SW480 (cell line): ENCODE measurements around the gene PRCC.
"Not testable (repeated sequence)": the region's sequence is repeated elsewhere in the genome, so short reads cannot be mapped to it uniquely, and the experiment has no call there.

Experiments used
- DNase-seq: peaks from one replicate; pipeline ENCODE4 v3.0.0-alpha.2; 2016; ENCODE audit warnings: low spot score

PRCC gene

GRCh38 chr1:156760796-156761104 lies 6.6 kb upstream of the PRCC start:
- DNase-seq: no peak

GRCh38 chr1:156765136-156765535 lies 2.2 kb upstream of the PRCC start:
- not testable (repeated sequence) for DNase-seq

GRCh38 chr1:156765666-156766065 lies 1.7 kb upstream of the PRCC start:
- DNase-seq: no peak

GRCh38 chr1:156766298-156767100 lies 836 bp upstream of the PRCC start:
- DNase-seq: no peak

- no peak for DNase-seq
These were observed 707 bp downstream of the PRCC start for GRCh38 chr1:156767879-156768604.

- no peak for DNase-seq
These were observed 1.4 kb downstream of the PRCC start for GRCh38 chr1:156768610-156769295.

- no peak for DNase-seq
These were observed 4.9 kb downstream of the PRCC start for GRCh38 chr1:156772222-156772621.

GRCh38 chr1:156772728-156773497 lies 5.6 kb downstream of the PRCC start:
- no peak for DNase-seq

GRCh38 chr1:156773607-156774006 lies 6.3 kb downstream of the PRCC start:
- DNase-seq: no peak

GRCh38 chr1:156775799-156776198 lies 8.5 kb downstream of the PRCC start:
- DNase-seq: no peak

- DNase-seq: no peak
These were observed 9.6 kb downstream of the PRCC start for GRCh38 chr1:156776942-156777341.

GRCh38 chr1:156777573-156777972 lies 10.2 kb downstream of the PRCC start:
- DNase-seq: no peak

GRCh38 chr1:156781585-156782186 lies 14.4 kb downstream of the PRCC start:
- no peak for DNase-seq

GRCh38 chr1:156785458-156785857 lies 18.1 kb downstream of the PRCC start:
- no peak for DNase-seq

GRCh38 chr1:156786640-156787039 lies 19.3 kb downstream of the PRCC start:
- DNase-seq: no peak

- no peak for DNase-seq
These were observed 20.8 kb downstream of the PRCC start for GRCh38 chr1:156788136-156788535.

- no peak for DNase-seq
These were observed 22.4 kb downstream of the PRCC start for GRCh38 chr1:156789621-156790318.

GRCh38 chr1:156794506-156795373 lies 27.4 kb downstream of the PRCC start:
- DNase-seq: peak; percentile 27

- DNase-seq: no peak
These were observed 28.0 kb downstream of the PRCC start for GRCh38 chr1:156795374-156795733.

GRCh38 chr1:156795787-156796186 lies 28.5 kb downstream of the PRCC start:
- no peak for DNase-seq
